Superior temporal gyrus (tissue), 1 donor: ENCODE results near the gene ZNF778.

Experiments
- DNase-seq: peaks from one replicate; pipeline ENCODE4 v3.0.0-alpha.2; 2016; ENCODE audit errors: extremely low spot score

Gene ZNF778

DNA sequence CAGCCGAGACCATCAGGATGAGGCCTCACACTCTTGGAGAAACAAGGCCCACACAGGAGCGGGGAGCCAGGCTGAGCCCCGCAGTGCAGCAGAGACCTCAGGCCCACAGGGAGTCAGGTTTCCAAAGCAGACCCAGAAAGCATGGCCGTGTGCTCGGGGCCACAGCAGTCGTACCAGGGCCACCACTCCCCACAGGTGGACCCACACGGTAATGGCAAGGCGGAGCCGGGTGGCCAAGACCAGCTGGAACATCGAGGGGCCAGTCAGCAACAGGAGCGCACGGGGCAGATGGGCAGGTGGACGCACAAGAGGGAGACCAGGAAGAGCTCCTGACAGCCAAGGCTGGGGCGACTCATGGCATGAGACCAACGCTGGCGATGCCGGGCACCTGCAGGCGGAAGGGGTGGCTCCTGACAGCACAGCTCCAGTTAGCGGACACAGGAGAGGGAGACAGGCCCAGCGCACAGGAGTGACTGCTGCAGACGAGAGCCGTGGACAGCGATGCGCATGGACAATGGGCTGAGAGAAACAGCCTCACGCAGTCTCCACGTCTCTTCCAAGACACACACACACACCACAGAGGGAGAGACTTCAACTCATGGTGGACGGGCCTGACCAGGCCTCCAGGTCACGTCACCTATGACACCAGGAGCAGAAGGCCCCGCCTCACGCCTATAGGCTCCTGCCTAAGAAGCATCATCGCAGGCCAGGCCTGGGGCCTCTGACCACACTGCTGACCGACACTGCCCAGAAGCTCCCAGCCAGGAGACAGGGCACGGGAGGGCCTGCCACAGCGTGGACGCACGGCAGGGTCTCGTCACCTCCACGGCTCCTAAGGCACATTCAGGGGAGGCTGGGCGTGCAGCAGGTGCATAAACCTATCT is 58.6 kb downstream of the ZNF778 start:
- DNase-seq: no peak

DNA sequence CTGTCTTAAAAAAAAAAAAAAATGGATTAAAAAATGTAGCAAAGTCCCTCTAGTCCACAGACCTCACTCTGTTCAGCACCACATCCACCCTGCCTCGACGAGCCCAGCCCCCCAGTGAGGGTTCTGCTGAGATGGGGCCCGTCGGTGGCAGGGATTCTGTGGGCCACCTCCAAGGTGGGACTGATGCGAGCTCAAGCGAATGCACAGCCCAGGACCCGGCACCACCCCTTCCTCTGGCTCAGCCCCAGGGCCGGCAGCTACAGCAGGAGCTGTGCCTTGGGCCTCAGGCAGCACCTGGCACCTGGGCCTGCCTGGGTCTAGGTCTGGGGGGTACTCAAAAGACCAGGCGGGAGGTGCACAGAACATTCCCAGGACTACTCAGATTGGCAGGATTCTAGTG is 59.5 kb downstream of the ZNF778 start:
- DNase-seq: no peak

DNA sequence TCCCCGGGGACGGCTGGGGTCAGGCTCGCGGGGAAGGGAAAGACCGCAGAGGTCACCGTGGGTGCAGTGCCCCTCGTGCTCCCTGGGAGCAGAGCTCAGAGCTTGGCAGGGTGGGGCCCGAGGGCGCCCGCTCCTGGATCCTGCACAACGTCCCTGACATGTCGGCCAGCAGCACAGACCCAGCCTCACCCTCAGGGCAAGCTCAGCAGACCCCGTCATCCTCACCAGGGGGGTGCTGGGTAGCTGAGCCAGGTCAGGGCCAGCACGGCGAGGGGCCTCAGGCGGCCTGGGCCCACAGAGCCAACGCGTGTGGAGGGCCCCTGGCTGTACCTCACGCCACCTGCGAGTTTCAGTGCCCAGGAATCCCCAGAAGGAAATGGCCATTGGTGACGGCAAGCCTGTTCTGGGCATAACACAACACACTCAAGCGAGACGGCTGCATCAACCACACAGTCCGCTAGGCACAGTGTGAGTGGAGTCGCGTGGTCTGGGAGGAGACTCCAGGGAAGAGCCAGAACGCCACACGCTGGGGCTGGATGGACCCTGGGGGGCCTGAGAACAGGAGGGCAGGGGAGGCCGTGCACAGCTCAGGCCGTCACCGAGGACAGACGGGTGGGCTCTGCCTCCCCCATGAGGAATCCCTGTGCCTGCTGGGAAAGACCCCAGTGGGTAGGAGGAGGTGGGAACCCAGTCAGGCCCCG is 60.3 kb downstream of the ZNF778 start:
- no peak for DNase-seq

DNA sequence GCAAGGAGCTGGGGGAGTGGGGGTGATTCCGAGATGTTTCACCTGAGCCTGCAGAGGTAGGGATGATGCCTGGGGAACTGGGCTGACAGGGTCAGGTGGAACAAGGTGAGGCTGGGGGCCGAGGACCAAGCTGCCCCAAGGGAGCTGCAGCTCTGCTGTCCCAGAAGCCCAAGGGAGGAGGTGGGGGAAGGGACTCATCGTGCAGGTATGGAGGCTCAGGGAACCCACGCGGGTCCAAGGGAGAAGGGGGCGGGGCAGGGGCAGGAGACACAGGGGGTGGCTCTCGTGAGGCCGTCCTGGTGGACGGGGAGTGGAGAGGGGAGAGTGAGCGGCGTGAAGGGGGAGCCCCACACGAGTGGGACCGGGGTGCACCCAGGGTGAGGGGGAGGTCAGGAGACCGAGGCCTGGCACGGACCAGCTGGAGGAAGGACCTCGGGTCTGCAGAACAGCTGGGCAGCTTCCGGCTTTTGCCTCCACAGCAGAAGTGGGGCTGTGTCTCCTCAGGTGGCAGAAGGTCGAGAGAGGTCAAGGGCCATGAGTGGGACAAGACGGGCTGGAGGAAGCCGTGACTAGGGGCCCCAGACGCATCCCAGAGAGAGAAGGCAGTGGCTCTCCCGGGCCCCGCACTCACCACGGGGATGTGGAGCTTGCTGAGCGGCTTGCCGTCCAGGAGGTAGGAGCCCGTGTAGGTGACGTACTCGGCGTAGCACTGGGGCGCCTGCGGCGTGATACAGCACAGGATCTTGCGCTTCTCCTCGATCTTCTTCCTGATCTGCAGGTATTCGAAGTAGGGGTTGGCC is 61.1 kb downstream of the ZNF778 start:
- DNase-seq: no peak

DNA sequence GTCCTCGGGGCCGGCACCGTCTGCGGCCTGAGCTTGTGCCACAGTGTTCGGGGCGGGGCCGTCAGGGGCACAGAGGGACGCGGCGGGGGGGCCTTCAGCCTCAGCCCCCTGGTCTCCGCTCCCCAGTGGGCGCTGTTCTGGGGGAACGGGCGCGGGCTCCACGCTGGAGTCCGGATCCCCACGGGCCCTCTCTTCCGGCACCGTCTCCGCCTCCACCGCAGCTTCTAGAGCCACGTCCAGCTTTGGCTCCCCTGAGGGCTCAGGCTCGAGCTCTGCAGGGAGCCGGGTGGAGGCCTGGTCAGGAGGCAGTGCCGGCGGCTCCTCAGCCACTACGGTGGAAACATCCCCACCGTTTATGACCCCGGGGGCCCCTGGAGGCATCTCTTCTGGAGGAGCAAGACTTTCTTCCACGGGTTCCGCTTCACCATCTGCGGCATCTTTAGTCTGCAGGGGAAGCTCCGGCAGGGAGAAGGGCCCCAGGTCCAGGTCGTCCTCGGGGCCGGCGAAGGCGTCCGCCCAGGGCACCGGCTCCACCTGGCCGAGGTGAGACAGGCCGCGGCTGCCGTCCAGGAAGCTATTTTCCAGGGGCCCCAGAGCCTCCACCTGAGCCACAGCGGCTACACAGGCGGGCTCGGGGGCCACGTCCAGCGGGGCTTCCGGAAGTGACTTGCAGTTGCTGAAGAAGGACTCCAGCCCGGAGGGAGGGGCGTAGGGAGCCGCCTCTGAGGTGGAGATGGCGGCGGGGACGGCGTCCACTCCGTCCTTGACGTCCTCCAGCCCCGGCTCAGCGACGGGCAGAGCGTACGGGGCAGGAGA is 62.4 kb downstream of the ZNF778 start:
- DNase-seq: no peak

DNA sequence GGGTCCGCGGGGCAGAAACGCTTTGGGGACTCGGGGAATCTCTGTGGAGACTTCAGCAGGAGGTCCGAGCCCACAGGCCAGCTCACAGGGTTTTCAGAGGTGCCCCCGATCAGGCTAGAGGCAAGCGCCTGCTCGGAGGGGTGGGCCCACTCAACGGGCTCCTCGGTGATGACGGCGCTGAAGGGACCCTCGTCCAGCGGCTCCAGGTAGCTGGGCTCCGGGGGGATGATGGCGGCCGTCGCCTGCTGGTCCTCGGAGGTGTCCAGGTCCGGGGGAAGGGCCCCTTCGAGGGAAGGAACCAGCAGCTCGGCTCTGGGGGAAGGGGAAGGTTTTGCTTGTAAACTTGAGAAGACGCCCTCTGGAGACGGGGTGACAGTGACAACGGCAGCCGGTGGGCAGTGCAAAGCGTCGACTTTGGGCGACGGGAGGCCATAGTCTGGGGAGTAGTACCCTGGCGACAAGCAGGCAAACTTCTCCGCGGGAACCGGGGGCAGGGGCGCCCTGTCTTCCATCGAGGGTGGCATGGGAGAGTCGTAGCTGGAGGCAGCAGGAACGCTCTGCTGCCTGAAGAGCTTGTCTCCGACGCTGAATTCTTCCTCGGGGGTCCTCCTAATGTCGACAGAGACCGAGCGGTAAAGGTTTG is 63.2 kb downstream of the ZNF778 start:
- DNase-seq: no peak

DNA sequence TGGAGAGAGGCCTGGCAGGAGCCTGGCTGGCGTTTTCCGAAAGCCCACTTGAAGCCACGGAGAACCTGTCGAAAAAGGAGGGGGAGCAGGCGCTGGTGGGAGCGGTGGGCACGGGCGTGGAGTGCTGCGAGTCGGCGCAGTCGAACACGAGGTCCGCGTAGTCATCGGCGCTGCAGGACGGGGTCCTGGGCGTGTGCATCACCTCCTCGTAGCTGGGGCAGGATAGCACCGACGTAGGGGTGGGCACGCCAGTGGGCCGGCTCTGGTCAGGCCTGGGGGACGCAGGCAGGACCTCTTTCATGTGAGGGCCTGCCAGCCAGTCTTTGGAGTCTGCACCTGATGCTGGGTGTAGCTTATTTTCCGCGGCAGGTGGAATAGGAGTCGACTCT is 63.7 kb downstream of the ZNF778 start:
- DNase-seq: no peak

DNA sequence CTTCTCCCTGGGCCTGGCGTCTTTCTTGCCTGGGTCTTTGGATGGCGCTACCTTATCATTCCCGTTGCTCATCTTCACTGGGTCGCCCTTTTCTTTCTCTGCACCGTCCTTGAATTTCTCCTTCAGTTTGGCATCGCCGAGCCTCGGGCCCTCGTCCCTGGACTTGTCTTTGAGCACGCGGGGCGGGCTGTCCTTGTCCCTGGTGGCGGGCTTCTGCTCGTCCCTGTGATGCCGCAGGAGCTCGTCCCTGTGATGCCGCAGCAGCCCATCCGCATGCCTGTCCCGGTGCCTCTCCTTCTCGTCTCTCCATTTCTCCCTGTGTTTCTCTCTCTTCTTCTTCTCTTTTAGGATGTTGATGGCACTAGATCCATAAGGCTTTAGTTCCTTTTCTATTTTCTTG is 64.3 kb downstream of the ZNF778 start:
- DNase-seq: no peak

DNA sequence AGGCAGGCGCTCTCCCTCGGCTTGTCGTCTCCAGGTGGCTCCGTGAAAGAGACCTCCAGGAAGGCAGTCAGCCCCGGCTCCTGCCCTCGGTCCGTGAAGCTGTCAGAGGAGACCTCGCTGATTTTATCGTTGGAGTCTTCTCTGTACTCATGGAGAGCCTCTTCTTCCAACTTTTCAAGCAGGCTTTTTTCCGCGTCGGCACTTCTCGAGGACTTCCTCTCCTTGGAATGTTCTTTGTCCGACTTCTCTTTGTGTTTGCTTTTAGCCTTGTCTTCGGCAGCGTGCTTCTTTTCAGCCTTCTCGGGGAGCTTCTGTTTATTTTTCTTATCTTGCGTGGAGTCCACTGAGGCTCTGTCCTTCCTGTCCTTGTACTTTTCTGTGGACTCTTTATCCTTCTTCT is 65.0 kb downstream of the ZNF778 start:
- no peak for DNase-seq

DNA sequence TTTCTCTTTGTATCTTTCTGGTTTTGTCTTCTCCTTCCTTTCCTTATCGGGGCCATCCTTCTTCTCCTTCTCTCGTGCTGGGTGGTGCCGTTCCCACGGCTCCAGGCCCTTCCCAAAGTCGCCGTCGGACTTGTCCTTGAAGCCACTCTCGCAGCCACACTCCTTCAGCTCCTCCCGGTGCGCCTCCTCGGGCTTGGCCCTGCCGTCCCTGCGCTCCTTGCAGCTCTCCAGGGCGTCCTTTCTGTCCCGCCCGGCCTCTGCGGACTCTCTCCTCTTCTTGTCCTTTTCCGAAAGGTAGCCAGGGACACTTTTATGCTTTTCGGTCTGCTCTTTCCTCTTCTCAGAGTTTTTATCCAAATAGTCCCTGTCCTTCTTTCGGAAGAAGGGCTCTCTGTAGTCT is 65.9 kb downstream of the ZNF778 start:
- DNase-seq: no peak

DNA sequence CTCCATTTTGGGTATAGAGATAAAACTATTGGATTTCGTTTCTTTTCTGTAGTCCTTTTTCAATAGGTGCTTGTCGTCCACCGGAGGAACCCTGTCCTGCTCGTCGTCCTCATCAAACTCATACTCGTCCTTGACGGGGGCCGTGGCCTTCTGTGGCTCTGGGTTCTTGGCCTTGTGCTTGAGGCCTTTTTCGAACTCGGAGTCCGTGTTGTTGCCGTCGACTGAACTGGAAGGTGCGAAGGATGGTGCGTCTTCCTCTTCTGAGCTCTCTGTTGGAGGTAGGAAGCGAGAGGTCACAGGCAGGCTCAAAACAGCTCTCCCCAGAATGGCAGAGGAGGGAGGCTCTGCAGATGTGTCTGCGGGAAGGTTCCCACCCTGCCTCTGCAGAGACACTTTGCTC is 67.9 kb downstream of the ZNF778 start:
- no peak for DNase-seq

DNA sequence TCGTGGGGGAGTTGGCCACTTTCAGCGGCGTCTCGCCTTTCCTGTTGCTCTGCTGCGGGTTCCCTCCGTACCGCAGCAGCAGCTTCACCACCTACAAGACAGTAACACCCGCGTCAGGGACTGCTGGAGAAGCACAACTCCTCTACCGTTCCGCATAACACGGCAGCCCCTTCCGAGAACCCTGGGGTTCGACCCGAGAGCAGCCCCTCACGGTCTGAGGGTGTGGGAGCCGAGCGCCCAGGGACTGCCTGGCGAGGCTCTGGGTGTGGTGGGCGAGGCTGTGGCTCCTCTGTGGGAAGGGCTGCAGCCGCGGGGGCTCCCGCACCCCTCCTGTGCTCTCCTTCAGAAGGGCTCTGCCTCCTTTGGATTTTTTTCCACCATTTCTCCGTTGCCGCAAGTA is 68.6 kb downstream of the ZNF778 start:
- DNase-seq: no peak
